OCI-LY3 (cell line): Measurements from ENCODE around the gene PTPN12.

Experiments
- H2AFZ ChIP-seq: fragments of 200-600, 300-600 bp; shearing (Covaris generic); 2 replicates; pipeline ENCODE4 v1.6.0; 2014; ENCODE audit warnings: antibody characterized with exemption, low read depth, low read length
- H3K27ac ChIP-seq: fragments of 200-600, 300-600 bp; sonication (generic); 2 replicates; pipeline ENCODE4 v1.5.1; 2014; ENCODE audit warnings: mild to moderate bottlenecking, low read length, moderate library complexity, mixed read lengths
- H3K27me3 ChIP-seq: fragments of 200-600, 300-600 bp; sonication (generic); 2 replicates; pipeline ENCODE4 v1.6.1; 2014; ENCODE audit warnings: low read depth, low read length, mixed read lengths
- H3K36me3 ChIP-seq: fragments of 200-600, 300-600 bp; sonication (generic); replicated peaks from 2 replicates; pipeline ENCODE3; 2014; ENCODE audit warnings: low read depth, low read length, mixed read lengths
- H3K4me1 ChIP-seq: fragments of 300-600, 200-600 bp; sonication (generic); 2 replicates; pipeline ENCODE4 v1.6.1; 2014; ENCODE audit warnings: low read length, mixed read lengths
- H3K4me2 ChIP-seq: fragments of 200-600, 300-600 bp; sonication (generic); 2 replicates; pipeline ENCODE4 v1.6.1; 2014; ENCODE audit warnings: low read length, mixed read lengths
- H3K4me3 ChIP-seq: fragments of 300-600, 200-600 bp; sonication (generic); 2 replicates; pipeline ENCODE4 v1.5.1; 2014; ENCODE audit warnings: antibody characterized with exemption, mild to moderate bottlenecking, low read length, moderate library complexity
- H3K79me2 ChIP-seq: fragments of 300-600, 200-600 bp; shearing (Covaris generic); 2 replicates; pipeline ENCODE4 v1.6.1; 2014; ENCODE audit warnings: mild to moderate bottlenecking, low read length, mixed read lengths
- H3K9ac ChIP-seq: fragments of 300-600, 200-600 bp; shearing (Covaris generic); 2 replicates; pipeline ENCODE4 v1.6.0; 2014; ENCODE audit warnings: mild to moderate bottlenecking, low read length, moderate library complexity
- H3K9me3 ChIP-seq: fragments of 200-600, 300-600 bp; shearing (Covaris generic); 2 replicates; pipeline ENCODE4 v1.6.1; 2014; ENCODE audit warnings: low read length, mixed read lengths; ENCODE audit not compliant: insufficient read depth
- H4K20me1 ChIP-seq: fragments of 200-600, 300-600 bp; sonication (generic); 2 replicates; pipeline ENCODE4 v1.6.1; 2016; ENCODE audit warnings: low read length, mixed read lengths; ENCODE audit not compliant: insufficient read depth
- CTCF ChIP-seq: fragments of 200-600, 300-600 bp; sonication (generic); IDR thresholded peaks from 2 replicates; pipeline ENCODE4 v1.5.1; 2014; ENCODE audit warnings: antibody characterized with exemption, low read length, low read depth
- EZH2phosphoT487 ChIP-seq: fragments of 200-600 bp; shearing (Covaris generic); IDR thresholded peaks from 2 replicates; pipeline ENCODE4 v1.6.1; 2018; ENCODE audit warnings: antibody characterized with exemption, mixed run types, low read depth

The PTPN12 gene

GRCh38 chr7:77627309-77627676 lies 90.2 kb downstream of the PTPN12 start:
- no peak overlapping the region for H3K4me2 ChIP-seq
- peaks cover 6% of the 10 kb centered on the region for H3K36me3 ChIP-seq
- no peaks in the 10 kb centered on the region for H3K79me2 ChIP-seq
- H2AFZ ChIP-seq = no peak overlapping the region
- no peaks in the 10 kb centered on the region for H3K9me3 ChIP-seq
- TF ChIP-seq CTCF (no peak), EZH2phosphoT487 (no peak)
- no peaks in the 10 kb centered on the region for H3K27me3 ChIP-seq
- no peak overlapping the region for H3K4me3 ChIP-seq
- H4K20me1 ChIP-seq = no peaks in the 10 kb centered on the region
- no peak overlapping the region for H3K9ac ChIP-seq
- no peak overlapping the region for H3K27ac ChIP-seq
- no peaks in the 10 kb centered on the region for H3K4me1 ChIP-seq

DNA sequence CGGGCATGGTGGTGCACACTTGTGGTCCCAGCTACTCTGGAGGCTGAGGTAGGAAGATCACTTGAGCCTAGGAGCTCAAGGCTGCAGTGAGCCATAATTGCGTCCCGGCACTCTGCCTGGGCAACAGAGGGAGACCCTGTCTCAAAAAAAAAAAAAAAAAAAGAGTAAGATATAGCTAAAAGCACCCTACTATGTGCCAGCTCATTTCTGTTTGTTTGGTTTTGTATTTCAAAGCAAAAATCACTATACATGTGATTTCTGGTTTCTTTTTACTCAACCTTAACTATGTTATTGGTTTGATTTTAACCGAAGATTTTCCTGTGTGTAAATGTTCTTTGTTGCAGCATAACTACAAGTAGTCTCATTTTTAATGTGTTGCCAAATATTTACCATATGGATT lies 92.7 kb downstream of the PTPN12 start:
- Histone ChIP-seq H3K27ac (no peak overlapping the region), H3K4me2 (no peak overlapping the region), H3K4me1 (no peaks in the 10 kb centered on the region), H2AFZ (no peak overlapping the region), H3K9me3 (no peaks in the 10 kb centered on the region), H3K36me3 (peaks cover 6% of the 10 kb centered on the region), H3K27me3 (no peaks in the 10 kb centered on the region), H3K79me2 (no peaks in the 10 kb centered on the region), H3K4me3 (no peak overlapping the region), H3K9ac (no peak overlapping the region), H4K20me1 (no peaks in the 10 kb centered on the region)
- TF ChIP-seq CTCF (no peak), EZH2phosphoT487 (no peak)

GRCh38 chr7:77631820-77632219 lies 94.7 kb downstream of the PTPN12 start:
- H3K4me1 ChIP-seq = no peaks in the 10 kb centered on the region
- no peak overlapping the region for H3K4me2 ChIP-seq
- H3K79me2 ChIP-seq = no peaks in the 10 kb centered on the region
- TF ChIP-seq CTCF = no peak
- TF ChIP-seq EZH2phosphoT487 = no peak
- H3K27me3 ChIP-seq = no peaks in the 10 kb centered on the region
- H3K36me3 ChIP-seq = peaks cover 3% of the 10 kb centered on the region
- H3K9me3 ChIP-seq = no peaks in the 10 kb centered on the region
- H3K4me3 ChIP-seq = no peak overlapping the region
- H4K20me1 ChIP-seq = no peaks in the 10 kb centered on the region
- H3K27ac ChIP-seq = no peak overlapping the region
- no peak overlapping the region for H2AFZ ChIP-seq
- no peak overlapping the region for H3K9ac ChIP-seq

DNA sequence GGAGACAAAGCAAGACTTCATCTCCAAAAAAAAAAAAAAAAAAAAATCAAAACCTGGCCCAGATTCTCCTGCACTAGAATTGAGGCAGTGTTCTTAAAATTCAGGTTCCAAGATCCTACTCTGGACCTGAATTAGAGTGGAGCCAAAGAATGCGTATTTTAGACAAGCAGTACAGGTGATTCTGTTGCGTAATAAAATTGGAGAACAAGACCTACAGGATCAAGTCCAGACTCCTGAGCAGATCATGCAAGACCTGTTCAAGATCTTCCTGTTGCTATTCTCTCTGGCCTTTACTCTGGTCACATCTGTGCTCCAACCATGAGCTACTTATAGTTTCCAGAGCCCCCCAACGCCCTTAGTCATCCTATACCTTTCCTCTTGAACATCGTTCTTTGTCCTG lies 107.7 kb downstream of the PTPN12 start:
- Histone ChIP-seq H3K27ac (no peak overlapping the region), H3K9ac (no peak overlapping the region), H3K4me1 (no peaks in the 10 kb centered on the region), H2AFZ (no peak overlapping the region), H3K9me3 (no peaks in the 10 kb centered on the region), H3K4me2 (no peak overlapping the region), H3K27me3 (no peaks in the 10 kb centered on the region), H3K79me2 (no peaks in the 10 kb centered on the region), H3K36me3 (no peaks in the 10 kb centered on the region), H3K4me3 (no peak overlapping the region), H4K20me1 (no peaks in the 10 kb centered on the region)
- TF ChIP-seq CTCF (no peak), EZH2phosphoT487 (no peak)
